Subcutaneous adipose tissue (tissue), 4 donors: ENCODE results near the gene PPP2CA. TPM values are rescaled to one million over a fixed set of nuclear protein-coding genes. Genes with fewer than 3 reads are reported as not detected.

Experiments
- CTCF ChIP-seq: fragments of 450-650 bp; IDR thresholded peaks from one replicate; pipeline ENCODE4 v1.5.1; 2016; ENCODE audit warnings: low read depth, mild to moderate bottlenecking, control low read depth, antibody characterized with exemption, moderate library complexity
- total RNA-seq, 4 donors: library from RNA; depleted of rRNA; stranded (reverse); fragments of >200 nt; gene quantifications; one replicate each; pipeline ENCODE4 v1.1.0, GENCODE V29; 2016

The PPP2CA gene
- total RNA-seq, 4 donors from 2014 or later: 63.6 to 133 (median 111) TPM

- TF ChIP-seq CTCF: no peak
Measured at GRCh38 chr5:134223406-134224248, 2.2 kb downstream of the PPP2CA start.

GRCh38 chr5:134215757-134216156, 10.1 kb downstream of the PPP2CA start:
- TF ChIP-seq CTCF: no peak

- no peak for TF ChIP-seq CTCF
Measured at GRCh38 chr5:134209477-134210245, 16.2 kb downstream of the PPP2CA start.

- no peak for TF ChIP-seq CTCF
Measured at GRCh38 chr5:134207696-134208095, 18.2 kb downstream of the PPP2CA start.

GRCh38 chr5:134206627-134207160, 19.2 kb downstream of the PPP2CA start:
- no peak for TF ChIP-seq CTCF

- TF ChIP-seq CTCF: no peak
Measured at GRCh38 chr5:134204575-134204974, 21.3 kb downstream of the PPP2CA start.

GRCh38 chr5:134203630-134204029, 22.2 kb downstream of the PPP2CA start:
- TF ChIP-seq CTCF: no peak
